Measurements from ENCODE around the gene ARID3C.
A peak's percentile ranks its signal among the peaks of the same experiment; 100 is the strongest.

Gene ARID3C

GRCh38 chr9:34592895-34593601 lies 35.8 kb downstream of the ARID3C start:
- DNase-seq, result no peak

GRCh38 chr9:34591917-34592866 lies 36.7 kb downstream of the ARID3C start:
- no peak for DNase-seq

GRCh38 chr9:34591248-34591916 lies 37.5 kb downstream of the ARID3C start:
- DNase-seq, result peak; percentile 57

- DNase-seq, result no peak
Measured at GRCh38 chr9:34590381-34591247, 38.3 kb downstream of the ARID3C start.

GRCh38 chr9:34589636-34590380 lies 39.1 kb downstream of the ARID3C start, which contains the start of gene CNTFR:
Gene CNTFR, minus strand, starts transcription at chr9:34589724. Its CDS starts 20,743 bp downstream, at chr9:34568981.
- DNase-seq, result no peak

GRCh38 chr9:34588671-34589635 lies 39.9 kb downstream of the ARID3C start:
- DNase-seq, result no peak

GRCh38 chr9:34587271-34587670 lies 41.6 kb downstream of the ARID3C start:
- DNase-seq, result no peak

GRCh38 chr9:34585946-34586669 lies 42.8 kb downstream of the ARID3C start:
- no peak for DNase-seq

- DNase-seq, result no peak
Measured at GRCh38 chr9:34584970-34585369, 43.9 kb downstream of the ARID3C start.

GRCh38 chr9:34582787-34583186 lies 46.1 kb downstream of the ARID3C start:
- DNase-seq, result no peak

- DNase-seq, result no peak
Measured at GRCh38 chr9:34581318-34581717, 47.5 kb downstream of the ARID3C start.

GRCh38 chr9:34580358-34580757 lies 48.5 kb downstream of the ARID3C start:
- no peak for DNase-seq

- DNase-seq, result no peak
Measured at GRCh38 chr9:34579808-34580163, 49.1 kb downstream of the ARID3C start.

- DNase-seq, result no peak
Measured at GRCh38 chr9:34579104-34579807, 49.6 kb downstream of the ARID3C start.

- peak; percentile 67 for DNase-seq
Measured at GRCh38 chr9:34578241-34579103, 50.4 kb downstream of the ARID3C start.

- DNase-seq, result peak; percentile 22
Measured at GRCh38 chr9:34577400-34578240, 51.2 kb downstream of the ARID3C start.
